ENCODE data around the gene EIF3J. TPM values are rescaled to one million over a fixed set of nuclear protein-coding genes. Genes with fewer than 3 reads are reported as not detected.
"Not testable (repeated sequence)": the region's sequence is repeated elsewhere in the genome, so short reads cannot be mapped to it uniquely, and the experiment has no call there.

Gene EIF3J
- polyA plus RNA-seq, 1 experiment, result 97.5 TPM

DNA sequence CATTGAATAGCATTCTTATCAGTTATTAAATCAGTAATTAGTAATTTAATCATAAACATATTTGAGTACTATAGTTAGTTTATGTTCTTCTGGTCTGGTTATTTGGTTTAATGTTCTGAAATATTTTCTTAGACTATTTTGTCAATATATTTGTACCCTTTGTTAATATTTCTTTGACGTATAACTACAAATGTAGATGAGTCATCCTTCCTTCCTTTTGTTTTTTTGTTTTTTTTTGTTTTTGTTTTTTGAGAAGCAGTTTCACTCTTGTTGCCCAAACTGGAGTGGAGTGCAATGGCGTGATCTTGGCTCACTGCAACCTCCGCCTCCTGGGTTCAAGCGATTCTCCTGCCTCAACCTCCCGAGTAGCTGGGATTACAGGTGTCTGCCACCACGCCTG is 17.4 kb upstream of the EIF3J start:
- DNase-seq (ENCODE audit: low read depth, low spot score), result no peak
- Histone ChIP-seq H3K9me3 (ENCODE audit: control insufficient read depth, insufficient read depth, low read length) (no peaks in the 10 kb centered on the region), H3K27ac (ENCODE audit: low read depth, low read length) (no peak overlapping the region), H3K4me3 (ENCODE audit: low read depth, low read length) (no peak overlapping the region), H3K27me3 (ENCODE audit: control insufficient read depth, insufficient read depth, low read length) (no peaks in the 10 kb centered on the region)
- no peak for TF ChIP-seq CTCF (IDR thresholded peaks at IDR 0.05; ENCODE audit: low read depth, low read length)
- ChIA-PET CTCF (no interaction called here), POLR2A (no interaction called here)

DNA sequence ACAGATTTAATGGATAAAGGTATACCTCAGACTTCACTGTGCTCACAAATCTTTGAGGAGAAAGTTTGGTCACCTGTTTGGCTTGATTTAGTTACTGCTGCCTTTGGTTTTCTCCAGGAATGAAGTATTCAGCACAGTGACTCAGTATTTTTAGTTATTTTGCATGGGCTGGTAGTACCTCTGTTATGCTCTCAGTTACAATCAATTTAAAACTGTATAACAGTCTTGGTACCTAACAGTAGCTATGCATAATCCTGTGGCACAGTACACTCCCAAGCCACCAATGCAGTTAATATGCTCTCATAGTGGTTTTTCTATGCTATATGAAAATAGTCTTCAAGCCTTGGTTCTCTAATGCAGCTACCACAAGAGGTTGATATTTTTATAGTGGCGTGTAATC is 11.9 kb upstream of the EIF3J start:
- DNase-seq (ENCODE audit: low read depth, low spot score), result no peak
- H3K9me3 ChIP-seq (ENCODE audit: control insufficient read depth, insufficient read depth, low read length), result no peaks in the 10 kb centered on the region
- H3K4me3 ChIP-seq (ENCODE audit: low read depth, low read length), result no peak overlapping the region
- POLR2A ChIA-PET, result no interaction called here
- H3K27me3 ChIP-seq (ENCODE audit: control insufficient read depth, insufficient read depth, low read length), result no peaks in the 10 kb centered on the region
- H3K27ac ChIP-seq (ENCODE audit: low read depth, low read length), result no peak overlapping the region
- CTCF ChIA-PET, result no interaction called here
- no peak for TF ChIP-seq CTCF (IDR thresholded peaks at IDR 0.05; ENCODE audit: low read depth, low read length)

DNA sequence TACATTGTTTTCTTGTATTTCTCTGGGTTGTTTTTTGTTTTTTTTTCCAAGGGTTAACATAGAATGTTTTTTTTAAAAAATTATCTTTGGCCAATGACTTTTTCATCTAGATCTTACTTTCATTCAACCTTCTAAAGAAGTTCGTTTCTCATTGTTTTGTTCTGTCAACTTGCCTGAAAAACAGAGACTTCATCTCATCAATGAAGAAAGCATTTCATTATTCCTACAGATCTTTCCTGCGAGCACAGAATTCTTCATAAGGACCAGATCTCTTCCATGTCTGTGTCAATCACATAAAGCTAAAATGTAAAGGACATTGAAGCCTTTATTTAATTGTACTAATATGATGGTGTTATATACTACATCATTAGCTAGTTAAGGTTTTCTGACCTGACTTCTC is 9.7 kb upstream of the EIF3J start:
- TF ChIP-seq CTCF (IDR thresholded peaks at IDR 0.05; ENCODE audit: low read depth, low read length), result no peak
- no peak for DNase-seq (ENCODE audit: low read depth, low spot score)
- H3K27me3 ChIP-seq (ENCODE audit: control insufficient read depth, insufficient read depth, low read length), result no peaks in the 10 kb centered on the region
- CTCF ChIA-PET, result interaction anchor here (0.6 to 1.5 kb wide), 4 partner anchors 10 to 23 kb away, joined by 3 to 6 read pairs (median 4); partner anchors contain the start of gene EIF3J
- POLR2A ChIA-PET, result interaction anchor here (1.4 kb wide), 1 partner anchor 9 kb away, joined by 5 read pairs; the partner anchor contains the start of gene EIF3J
- no peak overlapping the region for H3K4me3 ChIP-seq (ENCODE audit: low read depth, low read length)
- H3K9me3 ChIP-seq (ENCODE audit: control insufficient read depth, insufficient read depth, low read length), result no peaks in the 10 kb centered on the region
- no peak overlapping the region for H3K27ac ChIP-seq (ENCODE audit: low read depth, low read length)

- no peaks in the 10 kb centered on the region for H3K27me3 ChIP-seq (ENCODE audit: control insufficient read depth, insufficient read depth, low read length)
- no peaks in the 10 kb centered on the region for H3K9me3 ChIP-seq (ENCODE audit: control insufficient read depth, insufficient read depth, low read length)
- H3K4me3 ChIP-seq (ENCODE audit: low read depth, low read length), result no peak overlapping the region
- no peak overlapping the region for H3K27ac ChIP-seq (ENCODE audit: low read depth, low read length)
- no peak for TF ChIP-seq CTCF (IDR thresholded peaks at IDR 0.05; ENCODE audit: low read depth, low read length)
- CTCF ChIA-PET, result no interaction called here
- no peak for DNase-seq (ENCODE audit: low read depth, low spot score)
- POLR2A ChIA-PET, result no interaction called here
These were observed 6.9 kb upstream of the EIF3J start for GRCh38 chr15:44529864-44530604.

GRCh38 chr15:44530653-44531052 is 6.3 kb upstream of the EIF3J start:
- Histone ChIP-seq H3K4me3 (ENCODE audit: low read depth, low read length) (no peak overlapping the region), H3K27me3 (ENCODE audit: control insufficient read depth, insufficient read depth, low read length) (no peaks in the 10 kb centered on the region), H3K27ac (ENCODE audit: low read depth, low read length) (no peak overlapping the region), H3K9me3 (ENCODE audit: control insufficient read depth, insufficient read depth, low read length) (peaks cover 3% of the 10 kb centered on the region; the same call in 1 of the 2 replicates)
- DNase-seq (ENCODE audit: low read depth, low spot score), result no peak
- TF ChIP-seq CTCF (IDR thresholded peaks at IDR 0.05; ENCODE audit: low read depth, low read length), result no peak
- CTCF ChIA-PET, result interaction anchor here (2.4 kb wide), 1 partner anchor 29 kb away, joined by 6 read pairs; no protein-coding TSS in a partner anchor
- POLR2A ChIA-PET, result no interaction called here

DNA sequence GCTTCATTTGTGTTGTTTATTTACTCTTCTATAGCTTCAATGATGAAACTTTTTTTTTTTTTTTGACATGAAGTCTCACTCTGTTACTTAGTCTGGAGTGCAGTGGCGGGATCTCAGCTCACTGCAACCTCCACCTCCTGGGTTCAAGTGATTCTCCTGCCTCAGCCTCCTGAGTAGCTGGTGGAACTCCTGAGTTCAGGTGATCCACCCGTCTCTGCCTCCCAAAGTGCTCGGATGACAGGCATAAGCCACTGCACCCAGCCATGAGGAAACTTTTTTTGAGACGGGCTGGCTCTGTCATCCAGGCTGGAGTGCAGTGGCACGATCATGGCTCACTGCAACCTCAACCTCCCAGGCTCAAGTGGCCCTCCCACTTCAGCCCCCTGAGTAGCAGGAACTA is 4.7 kb upstream of the EIF3J start:
- CTCF ChIA-PET, result interaction anchor here (2.4 kb wide), 1 partner anchor 31 kb away, joined by 6 read pairs; no protein-coding TSS in a partner anchor
- POLR2A ChIA-PET, result interaction anchor here (0.7 kb wide), 1 partner anchor 14 kb away, joined by 5 read pairs; no protein-coding TSS in a partner anchor
- H3K4me3 ChIP-seq (ENCODE audit: low read depth, low read length); H3K9me3 ChIP-seq (ENCODE audit: control insufficient read depth, insufficient read depth, low read length); DNase-seq (ENCODE audit: low read depth, low spot score); H3K27me3 ChIP-seq (ENCODE audit: control insufficient read depth, insufficient read depth, low read length); H3K27ac ChIP-seq (ENCODE audit: low read depth, low read length): not testable (repeated sequence)
